ENCODE measurements around the gene CAMK4.

Gene CAMK4

DNA sequence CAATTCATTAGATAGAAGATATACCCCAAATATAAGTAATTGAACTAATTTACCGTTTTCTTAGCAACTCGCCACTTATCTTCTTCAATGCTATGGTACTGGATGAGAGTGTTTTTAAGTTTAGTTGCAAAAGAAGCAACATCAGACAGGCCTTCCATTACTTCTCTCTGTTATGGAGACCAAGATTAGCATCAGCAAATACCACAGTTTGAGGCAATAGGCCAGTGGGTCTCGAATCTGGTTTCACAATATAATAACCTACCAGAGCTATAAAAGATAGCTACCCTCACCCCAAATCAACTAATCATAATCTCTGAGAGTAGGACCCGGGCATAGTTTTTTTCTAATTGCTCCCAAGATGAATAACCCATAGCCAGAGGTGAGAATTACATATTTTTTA lies 283.1 kb downstream of the CAMK4 start:
- no peak for DNase-seq

DNA sequence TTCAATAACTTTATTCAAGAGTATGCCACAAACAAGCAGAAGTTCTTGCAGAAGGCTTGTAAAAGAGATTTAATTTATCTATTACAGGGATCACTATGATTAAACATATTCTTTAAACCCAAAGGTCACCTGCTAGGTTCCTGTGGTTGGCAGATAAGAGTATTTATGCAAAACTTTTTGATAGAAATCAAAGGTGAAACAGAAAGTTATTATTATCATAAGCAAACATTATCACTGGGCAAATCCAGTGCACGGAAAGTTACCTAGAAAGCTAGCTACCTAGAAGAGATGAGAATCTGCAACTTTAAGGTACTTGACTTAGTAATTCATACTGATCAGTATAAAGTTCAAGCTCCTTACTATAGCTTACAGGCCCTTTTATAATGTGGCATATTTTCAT lies 284.9 kb downstream of the CAMK4 start:
- DNase-seq = no peak

DNA sequence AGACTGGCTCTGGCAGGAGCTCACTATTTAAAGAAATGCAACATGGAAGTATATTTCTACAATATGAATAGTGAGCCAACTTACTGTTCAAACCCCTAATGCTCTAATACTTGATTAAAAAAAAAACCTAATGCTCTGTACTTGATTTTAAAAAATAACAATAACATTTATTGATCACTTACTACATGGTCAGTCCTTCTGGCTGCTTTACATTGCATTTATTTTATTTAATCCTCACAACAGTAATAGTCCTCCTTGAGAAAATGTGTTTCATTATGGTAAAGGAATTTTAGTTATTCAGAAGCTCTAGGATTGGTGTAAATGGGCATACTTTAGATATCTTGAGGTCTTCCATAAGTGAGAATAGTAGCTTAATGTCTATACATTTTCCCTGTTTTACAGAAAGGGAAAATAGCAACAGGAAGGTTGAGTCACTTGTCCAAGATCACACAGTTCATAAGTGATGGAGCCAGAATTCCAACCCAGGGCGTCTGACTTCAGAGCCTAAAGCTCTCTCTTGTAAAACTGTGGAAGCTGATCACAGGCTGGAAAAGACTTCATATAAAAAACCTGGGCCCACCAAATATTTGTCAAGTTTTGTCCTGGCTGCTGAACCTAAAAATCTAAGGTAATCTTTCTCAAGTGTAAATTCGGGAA lies 287.1 kb downstream of the CAMK4 start:
- DNase-seq = peak; percentile 21 to 22

DNA sequence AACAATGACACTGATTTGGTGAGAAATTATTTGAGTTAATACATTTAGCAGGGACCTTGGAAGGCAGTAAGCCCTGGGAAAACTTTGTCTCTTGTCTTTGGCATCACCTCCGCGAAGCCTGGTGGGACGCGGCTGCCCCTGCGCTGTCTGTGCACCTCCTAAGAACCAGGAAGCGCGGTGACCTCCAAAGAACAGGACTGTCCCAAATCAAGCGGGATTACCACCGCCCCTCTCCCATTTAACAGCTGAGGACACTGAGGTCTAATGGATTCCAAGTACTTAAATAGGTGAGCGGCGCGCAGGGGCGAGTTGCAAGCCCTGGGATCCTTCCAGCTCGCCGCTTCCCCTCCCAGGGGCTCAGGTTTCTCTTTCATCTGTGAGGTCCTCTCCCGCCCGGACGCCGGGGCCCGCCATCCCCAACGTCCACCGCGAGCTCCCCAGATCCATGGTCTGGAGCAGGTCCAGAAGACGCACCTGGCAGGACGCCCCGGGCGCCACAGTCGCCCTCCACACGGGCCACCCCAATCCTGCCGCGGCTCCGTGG lies 287.7 kb downstream of the CAMK4 start:
- DNase-seq = peak in 1 of 2 experiments; percentile 25

DNA sequence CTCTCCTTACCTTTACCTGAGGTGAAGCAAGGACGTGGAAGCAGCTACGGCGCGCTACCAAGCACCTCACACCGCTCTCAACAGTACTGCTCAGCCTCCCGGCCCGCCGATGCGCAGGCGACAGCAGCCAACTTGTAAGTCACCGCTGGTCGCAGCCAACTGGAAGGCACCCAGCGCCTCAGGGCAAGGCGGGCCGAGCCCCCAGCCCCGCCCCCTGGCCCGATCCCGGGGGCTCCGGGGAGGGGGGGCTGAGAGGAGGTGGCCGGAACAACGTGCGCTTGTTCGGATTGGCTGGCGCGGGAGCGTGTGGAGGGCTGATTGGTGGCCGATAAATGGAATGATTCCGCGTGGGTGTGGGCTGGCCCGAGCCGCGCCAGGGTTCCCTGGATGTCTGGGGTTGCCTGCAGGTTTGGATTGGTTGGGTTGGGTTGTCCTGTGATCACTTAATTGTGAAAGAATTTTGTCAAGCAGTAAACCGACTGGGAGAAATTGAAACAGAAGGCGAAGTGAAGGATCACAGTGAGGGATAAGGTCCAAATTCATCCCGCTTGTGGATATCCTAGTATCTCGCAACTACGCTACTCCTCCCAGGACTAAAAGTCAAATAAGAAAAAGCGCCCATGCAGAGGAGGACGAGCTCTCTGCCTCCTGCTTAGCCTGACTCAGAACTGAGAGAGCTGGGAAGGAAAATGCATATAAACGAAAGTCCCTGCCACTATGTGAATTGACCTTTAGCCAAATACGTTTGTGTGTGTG lies 288.4 kb downstream of the CAMK4 start, which contains the start of gene STARD4:
TSS of gene STARD4 (minus strand) at position 161 of the 756 bp plus-strand sequence. CDS start 5,102 bp downstream, outside the sequence.
- peak; percentile 92 to 93 for DNase-seq

DNA sequence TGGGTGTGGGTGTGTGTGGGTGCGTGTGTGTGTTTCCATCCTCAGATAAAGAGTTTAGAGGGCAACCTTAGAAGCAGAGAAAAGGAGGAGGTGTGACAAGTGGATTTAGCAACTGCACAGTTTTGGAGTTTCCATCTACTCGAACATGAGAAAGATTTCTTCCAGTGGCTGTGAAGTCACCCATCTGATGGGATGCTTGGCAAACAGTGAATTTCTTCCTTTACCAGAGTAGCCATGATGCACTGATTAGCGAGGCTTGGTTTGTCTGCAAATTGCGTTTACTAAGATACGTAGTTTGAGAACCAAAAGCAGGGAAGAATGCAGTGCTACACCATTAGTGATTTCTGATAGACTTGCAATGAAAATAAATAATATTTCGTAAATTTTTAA lies 288.9 kb downstream of the CAMK4 start:
- DNase-seq = no peak

DNA sequence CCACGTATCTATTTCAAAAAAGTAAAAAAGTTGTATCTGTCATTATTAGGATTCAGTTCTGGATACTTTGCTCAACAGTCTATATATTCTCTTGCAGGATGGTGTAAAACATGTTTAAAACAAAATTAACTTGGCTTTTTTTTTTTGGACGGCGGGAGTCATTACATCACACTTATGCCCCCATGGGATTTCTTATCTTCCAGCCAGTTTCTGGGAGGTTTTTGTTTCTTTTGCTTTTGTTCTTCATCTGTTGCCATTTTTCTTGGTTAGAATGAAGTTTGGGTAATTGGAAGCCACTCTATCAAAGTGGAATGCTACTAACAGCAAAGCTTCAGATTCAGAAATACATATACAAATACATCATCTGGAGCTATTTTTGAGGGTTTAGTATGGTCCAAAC lies 289.9 kb downstream of the CAMK4 start:
- DNase-seq = no peak

DNA sequence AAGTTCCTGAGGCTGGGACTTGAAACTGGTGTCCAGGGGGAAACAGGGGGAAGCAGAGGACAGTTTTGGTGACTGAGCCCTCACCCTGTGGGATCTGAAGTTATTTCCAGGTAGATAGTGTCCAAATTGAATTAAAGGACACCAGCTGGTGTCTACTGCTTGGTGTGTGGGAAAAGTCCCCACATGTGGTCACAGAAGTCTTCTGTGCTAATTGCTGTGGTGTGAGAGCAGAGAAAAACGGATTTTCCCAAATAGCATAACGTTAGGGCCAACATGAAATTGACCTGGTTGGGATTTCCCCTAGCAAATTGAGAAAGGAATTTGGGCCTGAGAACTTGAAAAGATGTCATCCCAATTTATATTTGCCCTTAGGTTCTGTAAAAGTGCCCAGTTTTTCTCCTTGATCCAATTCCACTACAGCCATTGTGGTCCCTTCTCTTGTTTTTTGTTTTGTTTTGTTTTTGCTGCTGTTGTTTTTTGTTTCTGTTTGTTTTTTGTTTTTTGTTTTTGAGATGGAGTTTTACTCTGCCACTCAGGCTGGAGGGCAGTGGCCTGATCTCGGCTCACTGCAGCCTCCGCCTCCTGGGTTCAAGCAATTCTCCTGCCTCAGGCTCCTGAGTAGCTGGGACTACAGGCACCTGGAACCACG lies 293.8 kb downstream of the CAMK4 start:
- no peak for DNase-seq

DNA sequence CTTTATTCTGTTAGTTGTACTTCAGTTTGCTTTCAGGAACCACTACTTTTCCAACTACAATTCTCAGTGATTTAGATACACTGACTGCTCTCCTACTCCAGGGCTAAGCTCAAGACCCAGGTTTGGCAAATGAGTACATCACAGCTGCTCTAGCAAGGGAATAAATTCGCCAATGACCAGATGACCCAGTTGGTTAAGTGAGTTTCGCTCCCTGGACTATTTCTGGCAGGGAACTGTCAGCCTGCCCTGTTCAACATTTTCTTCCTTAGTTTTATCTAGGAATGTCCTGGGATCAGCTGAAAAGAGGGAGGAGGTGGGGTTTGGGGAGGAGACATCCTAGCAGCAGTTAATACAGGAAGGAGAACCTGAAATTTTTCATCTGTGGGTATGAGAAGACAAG lies 294.6 kb downstream of the CAMK4 start:
- no peak for DNase-seq

DNA sequence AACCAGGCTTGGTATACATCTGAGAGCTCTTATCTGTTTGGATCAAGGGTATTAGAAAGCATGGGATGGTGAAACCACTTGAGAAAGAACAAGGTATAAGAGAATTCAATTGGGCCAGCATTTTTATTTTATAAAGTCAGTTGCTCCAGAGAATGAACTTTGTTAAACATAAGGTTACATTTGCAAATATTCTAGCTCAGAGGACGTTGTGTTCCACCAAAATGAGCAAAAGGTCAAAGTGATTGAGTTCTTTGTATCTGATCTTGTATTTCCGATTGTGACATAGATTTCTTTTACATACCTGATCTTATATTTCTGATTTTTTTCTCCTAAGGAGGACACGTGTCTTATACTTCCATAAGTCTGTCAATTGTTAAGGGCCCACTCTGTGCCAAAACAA lies 296.7 kb downstream of the CAMK4 start:
- DNase-seq = no peak

DNA sequence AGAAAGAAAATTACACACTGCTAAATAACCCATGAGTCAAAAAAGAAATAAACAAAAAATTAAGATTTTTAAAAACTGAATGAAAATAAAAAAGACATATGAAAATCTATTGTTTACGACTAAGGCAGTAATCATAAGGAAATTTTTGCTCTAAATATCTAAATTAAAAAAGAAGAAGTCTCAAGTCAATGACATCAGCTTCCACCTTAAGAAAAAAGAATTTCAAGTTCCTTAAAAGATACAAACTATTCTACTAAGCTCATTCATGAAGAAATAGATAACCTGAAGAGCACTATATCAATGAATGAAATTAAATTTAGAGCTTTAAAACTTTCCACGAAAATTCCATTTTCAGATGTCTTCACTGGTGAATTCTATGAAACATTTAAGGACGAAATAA lies 303.9 kb downstream of the CAMK4 start:
- peak in 1 of 2 experiments; percentile 18 for DNase-seq

DNA sequence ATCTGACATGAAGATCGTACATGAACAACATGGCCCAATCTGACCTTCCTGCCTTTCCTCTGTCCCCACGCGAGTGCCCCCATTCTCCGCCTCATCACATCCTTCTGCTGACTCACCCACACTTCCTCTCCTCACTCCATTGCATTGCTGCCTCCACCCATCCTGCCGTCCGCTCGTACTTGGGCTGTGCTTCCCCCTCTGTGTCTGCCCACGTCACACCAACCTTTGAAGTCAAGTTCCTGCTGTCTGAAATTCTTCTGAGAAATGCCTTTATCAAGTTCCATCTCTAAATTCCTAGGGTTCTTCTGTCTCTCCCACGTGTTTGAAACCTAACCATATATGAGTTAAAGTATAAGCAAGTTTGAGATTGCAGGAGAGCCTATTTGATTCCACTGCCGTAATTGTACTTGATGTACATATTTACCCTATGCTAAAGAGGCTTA lies 306.1 kb downstream of the CAMK4 start:
- peak; percentile 83 to 89 for DNase-seq

DNA sequence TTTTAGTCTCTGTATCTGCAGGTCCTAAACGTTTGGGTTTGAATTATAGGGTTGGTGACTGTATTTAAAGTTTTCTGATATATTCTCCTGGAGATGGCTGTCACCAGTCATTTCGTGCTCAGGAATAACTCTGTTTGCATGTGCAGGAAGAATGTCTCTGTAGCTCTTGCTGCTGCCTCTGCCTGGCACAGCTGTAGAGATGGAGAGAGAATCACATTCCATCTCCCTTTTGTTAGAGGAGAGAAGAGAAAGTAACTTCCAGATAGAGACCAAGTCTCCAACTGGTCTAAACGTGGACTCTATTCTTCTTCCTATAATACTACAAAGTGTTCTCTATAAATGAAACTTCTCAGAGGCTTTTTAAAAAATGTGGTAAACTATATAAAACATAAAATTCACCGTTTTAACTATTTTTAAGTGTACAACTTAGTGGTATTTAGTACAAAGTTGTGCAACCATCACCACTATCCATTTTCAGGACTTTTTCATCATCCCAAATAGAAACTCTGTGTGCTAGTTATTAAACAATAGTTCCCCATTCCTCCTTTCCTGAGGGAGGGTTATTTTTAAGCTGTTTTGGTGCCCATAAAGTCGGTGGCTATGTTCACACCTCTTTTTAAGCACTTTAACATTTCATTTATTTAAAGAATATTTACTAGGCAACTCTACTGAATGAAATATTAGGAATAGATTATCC lies 308.9 kb downstream of the CAMK4 start:
- no peak for DNase-seq

DNA sequence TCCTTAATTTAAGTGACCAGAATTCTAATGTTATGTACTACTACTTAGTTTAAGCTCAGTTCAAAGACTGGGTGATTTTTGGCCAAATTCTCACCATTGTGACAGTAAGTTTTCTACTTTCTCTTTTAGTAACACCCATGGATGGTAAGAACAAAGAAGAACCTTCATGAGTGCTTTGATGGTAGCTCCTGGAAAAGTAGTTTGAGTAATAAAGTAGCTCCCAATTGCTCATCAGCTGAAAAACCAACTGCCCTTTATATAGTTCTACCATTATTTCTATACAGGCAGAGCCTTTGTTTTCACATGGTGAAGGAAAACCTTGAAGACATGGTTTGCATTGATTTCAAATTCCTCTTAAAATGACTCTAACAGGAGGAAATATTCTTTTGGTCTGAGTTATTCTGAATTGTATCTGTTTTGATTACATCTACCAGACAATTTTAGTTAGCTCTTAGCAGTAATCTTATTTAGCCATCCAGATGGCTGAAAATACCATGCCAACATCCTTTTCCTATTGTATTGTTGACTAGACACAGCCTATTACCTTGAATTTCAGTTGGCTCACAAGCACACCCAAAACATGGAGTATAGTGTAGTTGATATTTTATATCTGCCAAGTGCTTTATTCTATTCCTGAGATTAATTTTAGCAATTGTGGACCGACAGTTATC lies 311.8 kb downstream of the CAMK4 start:
- no peak for DNase-seq

DNA sequence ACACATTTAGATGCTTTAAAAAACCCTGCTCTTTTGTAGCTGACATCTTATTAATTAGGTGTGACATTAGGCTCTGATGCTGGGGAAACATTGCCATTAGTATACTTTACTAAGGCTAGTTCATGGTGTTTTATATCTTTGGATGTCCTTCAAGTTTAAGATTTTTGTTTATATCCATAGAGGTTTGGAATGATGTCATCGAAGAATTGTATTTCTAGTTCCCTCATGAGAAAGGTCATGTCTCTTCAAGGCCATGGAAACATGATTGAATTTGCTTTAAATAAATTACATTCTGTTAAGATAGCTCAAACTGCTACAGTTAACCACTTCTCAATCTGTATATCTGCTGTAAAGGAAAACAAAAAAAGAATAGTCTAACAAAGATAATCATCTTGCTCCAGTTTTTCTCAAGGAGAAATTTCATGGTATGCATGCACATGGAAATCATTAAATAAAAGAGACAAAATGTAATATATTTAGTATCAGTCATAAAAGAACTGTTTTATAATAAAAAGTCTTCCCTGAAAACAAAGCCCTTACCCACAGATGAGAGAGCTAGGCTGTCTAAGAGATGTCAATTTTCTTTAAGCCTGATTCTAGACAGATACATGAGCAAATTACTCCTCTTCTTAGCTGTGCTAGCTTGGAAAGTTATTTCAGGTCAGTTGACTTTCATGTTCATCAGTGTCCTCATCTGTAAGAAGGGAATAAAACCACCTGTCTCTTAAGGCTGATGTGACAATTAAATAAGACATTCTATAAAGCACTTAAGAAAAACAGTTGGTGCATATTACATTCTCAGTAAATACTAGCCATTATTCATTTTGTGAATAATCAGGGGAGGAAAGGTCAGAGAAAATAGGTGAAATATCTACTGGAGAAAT lies 313.2 kb downstream of the CAMK4 start:
- DNase-seq = no peak
